Measurements from ENCODE around the gene MIER3.

Gene MIER3

DNA sequence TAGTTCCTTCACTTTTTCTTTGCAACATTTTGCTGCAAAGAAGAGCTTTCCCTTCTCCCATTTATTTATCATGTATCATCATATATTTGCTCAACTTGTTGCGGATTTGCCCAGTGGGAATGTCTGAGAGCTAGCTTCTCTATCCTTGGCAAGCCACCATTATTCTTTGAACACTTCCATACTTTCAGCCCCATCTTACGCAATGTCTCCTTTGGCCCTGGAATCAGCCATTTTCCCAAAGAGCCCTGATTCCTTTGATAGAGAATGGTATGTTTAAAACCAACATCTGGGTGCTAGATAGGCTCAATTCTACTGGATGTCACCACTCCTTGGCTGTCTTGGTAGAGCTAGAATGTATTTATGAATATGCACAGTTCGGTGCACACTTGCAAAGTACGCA, 55.2 kb downstream of the MIER3 start:
- DNase-seq (ENCODE audit: low spot score) = no peak

DNA sequence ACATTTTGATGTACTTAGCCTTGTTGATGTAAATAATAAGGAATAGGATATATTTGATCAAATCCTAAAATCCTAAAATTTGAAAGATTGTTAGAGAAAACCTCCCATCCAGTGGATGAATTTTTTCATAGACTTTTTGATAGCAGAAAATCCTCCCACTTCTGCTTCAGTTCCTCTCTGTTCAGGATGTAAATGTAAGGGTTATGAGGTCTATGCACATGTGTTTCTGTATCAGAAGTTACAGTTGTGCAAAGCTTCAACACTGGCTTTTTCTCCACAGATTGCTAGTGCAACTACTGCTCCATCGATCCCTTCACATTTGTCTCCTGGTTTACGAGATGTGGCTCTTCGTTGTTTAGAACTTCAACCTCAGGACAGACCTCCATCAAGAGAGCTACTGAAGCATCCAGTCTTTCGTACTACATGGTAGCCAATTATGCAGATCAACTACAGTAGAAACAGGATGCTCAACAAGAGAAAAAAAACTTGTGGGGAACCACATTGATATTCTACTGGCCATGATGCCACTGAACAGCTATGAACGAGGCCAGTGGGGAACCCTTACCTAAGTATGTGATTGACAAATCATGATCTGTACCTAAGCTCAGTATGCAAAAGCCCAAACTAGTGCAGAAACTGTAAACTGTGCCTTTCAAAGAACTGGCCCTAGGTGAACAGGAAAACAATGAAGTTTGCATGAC, 58.5 kb downstream of the MIER3 start:
- DNase-seq (ENCODE audit: low spot score) = no peak

- DNase-seq (ENCODE audit: low spot score) = no peak
Measured at GRCh38 chr5:56881571-56881970, 70.4 kb downstream of the MIER3 start.

- DNase-seq (ENCODE audit: low spot score) = no peak
Measured at GRCh38 chr5:56876327-56876726, 75.6 kb downstream of the MIER3 start.

GRCh38 chr5:56873056-56873455, 78.9 kb downstream of the MIER3 start:
- DNase-seq (ENCODE audit: low spot score) = no peak

- DNase-seq (ENCODE audit: low spot score) = no peak
Measured at GRCh38 chr5:56871777-56872176, 80.1 kb downstream of the MIER3 start.

Data from left forelimb (tissue), 1 donor.